NCI-H774 (cell line): ENCODE results near the gene GTPBP4.
"Not testable (repeated sequence)": the region's sequence is repeated elsewhere in the genome, so short reads cannot be mapped to it uniquely, and the experiment has no call there.

Experiments used
- DNase-seq: peaks from one replicate; lab custom pipeline; 2025; lab: John Stamatoyannopoulos, UW

GTPBP4 gene

GRCh38 chr10:988667-989545 lies 672 bp downstream of the GTPBP4 start:
- no peak for DNase-seq

GRCh38 chr10:990808-991207 lies 2.6 kb downstream of the GTPBP4 start:
- DNase-seq = no peak

- DNase-seq = no peak
These were observed 4.2 kb downstream of the GTPBP4 start for GRCh38 chr10:992467-992866.

GRCh38 chr10:992871-993270 lies 4.6 kb downstream of the GTPBP4 start:
- DNase-seq = no peak

- no peak for DNase-seq
These were observed 6.8 kb downstream of the GTPBP4 start for GRCh38 chr10:994836-995558.

- DNase-seq = no peak
These were observed 7.3 kb downstream of the GTPBP4 start for GRCh38 chr10:995559-995926.

GRCh38 chr10:996031-996430 lies 7.8 kb downstream of the GTPBP4 start:
- no peak for DNase-seq

- DNase-seq = no peak
These were observed 9.2 kb downstream of the GTPBP4 start for GRCh38 chr10:997266-998022.

- DNase-seq = no peak
These were observed 14.3 kb downstream of the GTPBP4 start for GRCh38 chr10:1002425-1003006.

- DNase-seq = no peak
These were observed 15.8 kb downstream of the GTPBP4 start for GRCh38 chr10:1003884-1004670.

GRCh38 chr10:1006573-1006972 lies 18.3 kb downstream of the GTPBP4 start:
- no peak for DNase-seq

- DNase-seq = no peak
These were observed 19.3 kb downstream of the GTPBP4 start for GRCh38 chr10:1007583-1007982.

GRCh38 chr10:1009071-1009494 lies 20.8 kb downstream of the GTPBP4 start:
- DNase-seq = no peak

- not testable (repeated sequence) for DNase-seq
These were observed 21.7 kb downstream of the GTPBP4 start for GRCh38 chr10:1009947-1010346.

- DNase-seq = no peak
These were observed 22.5 kb downstream of the GTPBP4 start for GRCh38 chr10:1010703-1011102.

GRCh38 chr10:1011696-1012095 lies 23.5 kb downstream of the GTPBP4 start:
- no peak for DNase-seq

GRCh38 chr10:1015688-1016087 lies 27.5 kb downstream of the GTPBP4 start:
- DNase-seq = no peak

GRCh38 chr10:1019362-1019761 lies 31.1 kb downstream of the GTPBP4 start:
- DNase-seq = no peak

- no peak for DNase-seq
These were observed 32.2 kb downstream of the GTPBP4 start for GRCh38 chr10:1020460-1020859.

GRCh38 chr10:1020958-1021357 lies 32.7 kb downstream of the GTPBP4 start:
- DNase-seq = no peak

GRCh38 chr10:1022413-1022812 lies 34.2 kb downstream of the GTPBP4 start:
- DNase-seq = no peak
